C4-2B (cell line): Measurements from ENCODE around the gene DGKH.

Experiments
- H3K27ac ChIP-seq: fragments of 450-650 bp; 2 replicates; pipeline ENCODE4 v1.5.1; 2017
- CTCF ChIP-seq: fragments of 450-650 bp; conservative IDR thresholded peaks from 2 replicates; pipeline ENCODE4 v1.5.1; 2017; ENCODE audit warnings: mild to moderate bottlenecking
- ZFX ChIP-seq: fragments of 450-650 bp; IDR thresholded peaks from 2 replicates; pipeline ENCODE4 v1.6.1; 2017

DGKH gene

GRCh38 chr13:42014119-42014518, 34.3 kb upstream of the DGKH start:
- no peak overlapping the region for H3K27ac ChIP-seq
- TF ChIP-seq CTCF (no peak), ZFX (no peak)

DNA sequence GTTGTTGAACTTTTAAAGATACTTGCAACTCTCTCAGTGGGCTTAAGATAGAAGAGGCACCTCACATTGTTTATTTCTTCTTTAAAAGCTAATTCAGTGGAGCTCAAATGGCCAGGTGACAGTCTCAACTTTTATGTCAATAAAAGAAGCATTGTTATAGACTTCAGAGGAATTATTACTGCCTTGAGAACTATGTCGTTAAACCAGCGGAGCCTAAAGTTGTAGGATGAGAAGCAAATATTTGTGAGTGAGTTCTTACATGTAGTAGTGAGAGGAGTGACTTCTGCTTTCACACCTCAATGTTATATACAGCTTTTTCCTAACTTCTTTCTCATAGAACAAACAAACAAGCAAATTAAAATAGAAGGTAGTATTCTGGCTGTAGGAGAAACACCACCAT, 31.2 kb upstream of the DGKH start:
- H3K27ac ChIP-seq, result no peak overlapping the region
- no peak for TF ChIP-seq CTCF
- TF ChIP-seq ZFX, result no peak

- H3K27ac ChIP-seq, result no peak overlapping the region
- no peak for TF ChIP-seq ZFX
- no peak for TF ChIP-seq CTCF
Observed at GRCh38 chr13:42021851-42022250, 26.6 kb upstream of the DGKH start.

DNA sequence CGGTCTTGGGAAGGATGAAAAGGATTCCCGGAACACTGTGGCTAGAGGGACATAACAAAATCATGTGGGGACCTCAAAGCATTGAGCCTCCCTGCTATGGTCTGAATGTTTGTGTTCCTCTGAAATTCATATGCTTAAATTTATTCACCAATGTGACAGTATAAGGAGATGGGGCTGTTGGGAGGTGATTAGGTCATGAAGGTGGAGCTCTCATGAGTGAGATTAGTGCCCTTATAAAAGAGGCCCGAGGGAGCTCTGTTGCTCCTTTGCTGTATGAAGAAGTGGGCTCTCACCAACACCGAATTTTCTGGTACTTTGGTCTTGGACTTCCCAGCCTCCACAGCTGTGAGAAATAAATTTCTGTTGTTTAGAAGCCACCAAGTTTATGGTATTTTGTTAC, 26.1 kb upstream of the DGKH start:
- no peak overlapping the region for H3K27ac ChIP-seq
- no peak for TF ChIP-seq ZFX
- TF ChIP-seq CTCF, result no peak

GRCh38 chr13:42022796-42023493, 25.5 kb upstream of the DGKH start:
- no peak overlapping the region for H3K27ac ChIP-seq
- TF ChIP-seq CTCF, result no peak
- no peak for TF ChIP-seq ZFX

DNA sequence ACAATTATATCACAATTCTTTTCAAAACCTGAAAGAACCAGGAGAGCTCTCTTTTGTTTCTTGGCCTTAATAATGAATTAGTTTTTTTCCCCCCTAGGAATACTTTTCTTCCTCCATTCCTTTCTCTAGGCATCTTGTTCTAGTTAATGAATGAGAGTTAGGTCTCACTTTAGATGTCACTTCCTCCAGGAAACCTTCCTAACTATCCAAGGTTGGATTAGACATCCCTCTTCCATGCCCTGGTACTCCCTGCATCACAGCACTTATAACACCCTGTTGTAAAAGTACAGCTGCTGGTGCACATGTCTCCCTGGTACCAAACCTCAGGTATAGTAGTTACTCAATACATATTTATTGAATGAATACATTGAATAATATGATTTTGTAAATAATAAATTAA, 21.2 kb upstream of the DGKH start:
- TF ChIP-seq CTCF (no peak), ZFX (no peak)

GRCh38 chr13:42028113-42028799, 20.2 kb upstream of the DGKH start:
- H3K27ac ChIP-seq, result no peak overlapping the region
- TF ChIP-seq ZFX (no peak), CTCF (no peak)

More for the DNA sequence above, 21.2 kb upstream of the DGKH start:
- H3K27ac ChIP-seq, result no peak overlapping the region
